ENCODE data around the gene DST. TPM values are rescaled to one million over a fixed set of nuclear protein-coding genes. Genes with fewer than 3 reads are reported as not detected.

Gene DST
- total and polyA plus RNA-seq, 2 experiments from 2014 or later: 103 to 369 TPM

DNA sequence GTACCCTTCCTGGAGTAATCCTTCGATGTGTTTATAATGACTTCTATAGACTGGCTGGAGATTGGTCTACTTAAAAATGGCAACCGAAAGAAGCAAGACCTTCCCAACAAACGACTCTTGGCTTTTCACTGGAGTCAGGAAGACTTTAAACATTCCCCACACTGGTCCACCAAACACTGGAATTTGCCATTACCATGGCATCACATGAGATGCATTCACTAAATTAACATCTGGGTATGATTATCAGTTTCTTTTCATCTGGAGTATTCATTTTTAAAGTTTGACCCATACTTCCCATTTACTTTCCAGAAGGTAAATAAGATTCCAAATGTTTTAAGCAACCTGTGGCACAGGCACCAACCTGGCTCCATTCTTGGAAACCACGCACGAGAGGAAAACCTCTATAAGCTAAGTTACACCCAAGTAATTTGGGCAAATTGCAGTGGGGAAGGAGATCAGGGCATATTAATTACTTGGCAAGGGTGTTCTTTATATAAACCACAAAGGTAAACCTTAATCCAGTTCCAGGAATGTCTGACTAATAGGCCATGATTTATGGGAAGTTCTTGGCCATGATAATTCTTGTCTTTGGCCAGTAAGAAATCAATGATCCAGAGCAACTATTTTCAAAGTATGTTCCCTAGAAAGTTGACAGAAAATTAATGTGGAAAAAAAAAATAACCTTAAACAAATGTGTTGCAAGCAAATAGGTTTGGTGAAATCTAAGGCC is 205.4 kb downstream of the DST start:
- Histone ChIP-seq H3K4me1 (ENCODE audit: insufficient read depth) (no peaks in the 10 kb centered on the region), H3K4me3 (no peak overlapping the region), H3K27me3 (no peaks in the 10 kb centered on the region), H3K36me3 (replicated peaks; ENCODE audit: insufficient read depth, low read depth) (no peaks in the 10 kb centered on the region), H3K79me2 (no peaks in the 10 kb centered on the region), H4K20me1 (ENCODE audit: insufficient read depth, poor library complexity, severe bottlenecking) (no peaks in the 10 kb centered on the region), H2AFZ (no peak overlapping the region), H3K9me3 (ENCODE audit: low read depth) (no peaks in the 10 kb centered on the region), H3K4me2 (no peak overlapping the region), H3K27ac (no peak overlapping the region), H3K9me2 (replicated peaks; ENCODE audit: insufficient read depth) (no peaks in the 10 kb centered on the region)
- TF ChIP-seq EZH2 (IDR thresholded peaks at IDR 0.05; ENCODE audit: borderline replicate concordance) (no peak), EZH2phosphoT487 (IDR thresholded peaks at IDR 0.05; ENCODE audit: low read depth, severe bottlenecking, unreplicated experiment) (no peak)
- TF ChIP-seq, protein P1, sequence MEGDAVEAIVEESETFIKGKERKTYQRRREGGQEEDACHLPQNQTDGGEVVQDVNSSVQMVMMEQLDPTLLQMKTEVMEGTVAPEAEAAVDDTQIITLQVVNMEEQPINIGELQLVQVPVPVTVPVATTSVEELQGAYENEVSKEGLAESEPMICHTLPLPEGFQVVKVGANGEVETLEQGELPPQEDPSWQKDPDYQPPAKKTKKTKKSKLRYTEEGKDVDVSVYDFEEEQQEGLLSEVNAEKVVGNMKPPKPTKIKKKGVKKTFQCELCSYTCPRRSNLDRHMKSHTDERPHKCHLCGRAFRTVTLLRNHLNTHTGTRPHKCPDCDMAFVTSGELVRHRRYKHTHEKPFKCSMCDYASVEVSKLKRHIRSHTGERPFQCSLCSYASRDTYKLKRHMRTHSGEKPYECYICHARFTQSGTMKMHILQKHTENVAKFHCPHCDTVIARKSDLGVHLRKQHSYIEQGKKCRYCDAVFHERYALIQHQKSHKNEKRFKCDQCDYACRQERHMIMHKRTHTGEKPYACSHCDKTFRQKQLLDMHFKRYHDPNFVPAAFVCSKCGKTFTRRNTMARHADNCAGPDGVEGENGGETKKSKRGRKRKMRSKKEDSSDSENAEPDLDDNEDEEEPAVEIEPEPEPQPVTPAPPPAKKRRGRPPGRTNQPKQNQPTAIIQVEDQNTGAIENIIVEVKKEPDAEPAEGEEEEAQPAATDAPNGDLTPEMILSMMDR (IDR thresholded peaks at IDR 0.05; ENCODE audit: poor library complexity): no peak
- 82% methylated on average over 5 of the region's 5 CpGs for WGBS (ENCODE audit: low lambda C conversion rate, missing lambda C conversion rate)
- no peak for DNase-seq (ENCODE audit: low spot score)

DNA sequence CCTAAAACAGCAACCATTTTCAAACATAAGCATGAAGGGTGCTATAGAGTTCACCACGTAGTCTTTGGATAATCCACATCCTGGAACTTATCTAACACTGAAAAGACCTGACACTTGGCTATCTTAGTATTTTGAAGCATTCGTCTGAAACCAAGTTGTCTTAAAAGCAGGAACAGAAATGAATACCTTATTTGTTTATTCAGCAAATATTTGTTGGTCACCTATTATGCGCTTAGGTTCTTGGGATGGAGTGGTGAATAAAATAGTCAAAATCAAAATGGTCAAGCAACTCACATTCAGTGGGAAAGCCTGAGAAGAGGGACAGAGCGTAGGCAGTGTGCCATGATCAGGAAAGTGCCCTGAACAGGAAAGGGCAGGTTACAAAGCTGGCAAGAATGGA is 206.9 kb downstream of the DST start:
- Histone ChIP-seq H3K27me3 (no peaks in the 10 kb centered on the region), H2AFZ (no peak overlapping the region), H3K9me2 (replicated peaks; ENCODE audit: insufficient read depth) (no peaks in the 10 kb centered on the region), H3K9me3 (ENCODE audit: low read depth) (no peaks in the 10 kb centered on the region), H4K20me1 (ENCODE audit: insufficient read depth, poor library complexity, severe bottlenecking) (no peaks in the 10 kb centered on the region), H3K4me2 (no peak overlapping the region), H3K79me2 (no peaks in the 10 kb centered on the region), H3K36me3 (replicated peaks; ENCODE audit: insufficient read depth, low read depth) (no peaks in the 10 kb centered on the region), H3K27ac (no peak overlapping the region), H3K4me3 (no peak overlapping the region), H3K4me1 (ENCODE audit: insufficient read depth) (no peaks in the 10 kb centered on the region)
- no peak for DNase-seq (ENCODE audit: low spot score)
- TF ChIP-seq, protein P1 (IDR thresholded peaks at IDR 0.05; ENCODE audit: poor library complexity): no peak
- no peak for TF ChIP-seq EZH2 (IDR thresholded peaks at IDR 0.05; ENCODE audit: borderline replicate concordance)
- TF ChIP-seq EZH2phosphoT487 (IDR thresholded peaks at IDR 0.05; ENCODE audit: low read depth, severe bottlenecking, unreplicated experiment): no peak
- WGBS (ENCODE audit: low lambda C conversion rate, missing lambda C conversion rate): 72% methylated on average over 4 of the region's 4 CpGs

DNA sequence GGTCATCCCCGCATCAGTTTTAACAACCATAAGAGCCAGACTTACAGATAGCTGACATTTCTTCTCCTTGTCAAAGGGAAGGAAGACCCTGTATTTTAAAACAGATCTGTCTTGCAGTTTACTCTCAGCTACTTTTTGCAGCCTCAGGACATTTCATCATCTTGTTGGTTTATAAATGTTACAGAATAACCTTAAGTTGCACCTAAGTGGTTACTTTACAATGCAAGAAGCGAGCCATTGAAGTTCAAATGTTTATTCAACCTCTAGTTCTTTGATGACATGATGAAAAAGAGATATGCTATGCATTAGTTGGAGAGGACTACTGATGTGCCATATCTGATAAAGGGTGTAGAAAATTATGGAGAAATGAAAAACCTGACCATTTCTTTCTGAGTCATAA is 207.4 kb downstream of the DST start:
- no peaks in the 10 kb centered on the region for H3K36me3 ChIP-seq (replicated peaks; ENCODE audit: insufficient read depth, low read depth)
- no peaks in the 10 kb centered on the region for H3K27me3 ChIP-seq
- H3K27ac ChIP-seq: no peak overlapping the region
- H3K4me2 ChIP-seq: no peak overlapping the region
- 87% methylated on average over 2 of the region's 2 CpGs for WGBS (ENCODE audit: low lambda C conversion rate, missing lambda C conversion rate)
- no peaks in the 10 kb centered on the region for H3K9me2 ChIP-seq (replicated peaks; ENCODE audit: insufficient read depth)
- TF ChIP-seq EZH2phosphoT487 (IDR thresholded peaks at IDR 0.05; ENCODE audit: low read depth, severe bottlenecking, unreplicated experiment): no peak
- TF ChIP-seq EZH2 (IDR thresholded peaks at IDR 0.05; ENCODE audit: borderline replicate concordance): no peak
- TF ChIP-seq, protein P1 (IDR thresholded peaks at IDR 0.05; ENCODE audit: poor library complexity): no peak
- H4K20me1 ChIP-seq (ENCODE audit: insufficient read depth, poor library complexity, severe bottlenecking): no peaks in the 10 kb centered on the region
- no peaks in the 10 kb centered on the region for H3K79me2 ChIP-seq
- no peak for DNase-seq (ENCODE audit: low spot score)
- no peak overlapping the region for H2AFZ ChIP-seq
- H3K4me1 ChIP-seq (ENCODE audit: insufficient read depth): no peaks in the 10 kb centered on the region
- H3K4me3 ChIP-seq: no peak overlapping the region
- no peaks in the 10 kb centered on the region for H3K9me3 ChIP-seq (ENCODE audit: low read depth)

All from hepatocyte (in vitro differentiated cells).